Osteoblast (primary cell): Measurements from ENCODE around the gene CSNK1A1. TPM values are rescaled to one million over a fixed set of nuclear protein-coding genes. Genes with fewer than 3 reads are reported as not detected.

Experiments used
- DNase-seq: peaks from one replicate; pipeline ENCODE4 v3.0.0; 2011; ENCODE audit warnings: low spot score, mixed read lengths; ENCODE audit not compliant: insufficient read length; ENCODE audit errors: missing footprints
- H2AFZ ChIP-seq: 2 replicates; pipeline ENCODE4 v1.6.0; 2011; ENCODE audit warnings: mild to moderate bottlenecking, low read length
- H3K27ac ChIP-seq: 2 replicates; pipeline ENCODE4 v1.5.1; 2011; ENCODE audit warnings: mild to moderate bottlenecking, low read depth, low read length, moderate library complexity
- H3K27me3 ChIP-seq: 2 replicates; pipeline ENCODE4 v1.6.0; 2012; ENCODE audit warnings: mild to moderate bottlenecking, control low read depth, inconsistent platforms, low read length, moderate library complexity; ENCODE audit not compliant: insufficient read depth
- H3K36me3 ChIP-seq: 2 replicates; pipeline ENCODE4 v1.5.1; 2011; ENCODE audit warnings: mild to moderate bottlenecking, low read length, control low read depth, moderate library complexity; ENCODE audit not compliant: insufficient read depth
- H3K4me1 ChIP-seq: 2 replicates; pipeline ENCODE4 v1.5.1; 2011; ENCODE audit warnings: mild to moderate bottlenecking, low read length, control low read depth, moderate library complexity; ENCODE audit not compliant: insufficient read depth
- H3K4me2 ChIP-seq: 2 replicates; pipeline ENCODE4 v1.6.0; 2011; ENCODE audit warnings: mild to moderate bottlenecking, low read length; ENCODE audit not compliant: insufficient read depth
- H3K4me3 ChIP-seq: fragments of 200-600 bp; sonication (generic); 3 replicates; pipeline ENCODE4 v1.5.1; 2012; ENCODE audit warnings: mild to moderate bottlenecking, low read length, inconsistent platforms; ENCODE audit not compliant: insufficient read depth
- H3K79me2 ChIP-seq: 2 replicates; pipeline ENCODE4 v1.6.0; 2012; ENCODE audit warnings: mild to moderate bottlenecking, low read length, control low read depth, inconsistent platforms; ENCODE audit not compliant: insufficient read depth
- H3K9me3 ChIP-seq: 2 replicates; pipeline ENCODE4 v1.5.1; 2011; ENCODE audit warnings: low read depth, low read length, control low read depth
- H4K20me1 ChIP-seq: 2 replicates; pipeline ENCODE4 v1.6.0; 2012; ENCODE audit warnings: mild to moderate bottlenecking, low read length, control low read depth; ENCODE audit not compliant: insufficient read depth
- total RNA-seq: library from RNA; depleted of rRNA; stranded (reverse); fragments of >200 nt; gene quantifications from 2 replicates; pipeline ENCODE4 v1.2.3, GENCODE V29; 2012
- TF ChIP-seq, protein P1 (sequence below): IDR thresholded peaks from 2 replicates; pipeline ENCODE4 v1.5.1; 2011; ENCODE audit warnings: mild to moderate bottlenecking, low read depth, low read length, moderate library complexity; ENCODE audit errors: extremely low read depth

The CSNK1A1 gene
- total RNA-seq, 1 donor: 497 TPM

DNA sequence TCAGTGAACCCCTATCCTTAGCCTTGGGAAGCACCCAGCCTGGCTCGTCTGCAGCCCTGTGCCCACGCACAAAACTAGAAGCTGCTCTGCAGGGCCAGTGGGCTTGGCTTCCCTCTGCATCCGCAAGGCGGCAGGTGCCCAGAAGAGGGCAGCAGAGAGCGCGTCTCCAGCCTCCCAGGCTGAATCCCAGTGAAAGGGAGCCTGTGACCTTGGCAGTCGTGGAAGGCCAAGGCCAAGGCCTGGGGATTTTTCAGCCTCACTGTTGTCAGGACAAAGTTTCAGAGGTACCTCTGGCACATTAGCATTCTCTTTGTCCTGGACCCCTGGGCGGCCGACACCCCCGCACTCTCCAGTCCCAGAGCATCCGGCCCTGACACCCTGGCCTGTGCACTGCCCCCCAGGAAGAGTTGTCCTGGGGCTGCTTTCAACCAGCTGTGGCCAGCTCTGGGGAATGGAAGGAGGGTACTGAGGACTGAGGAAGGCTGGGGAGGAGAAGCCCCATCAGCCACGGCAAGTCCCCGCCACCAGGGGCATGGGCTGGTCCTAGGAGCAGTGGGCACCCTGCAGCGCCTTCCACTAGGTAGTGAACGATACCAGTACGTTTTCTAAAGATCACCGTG is 108.6 kb downstream of the CSNK1A1 start:
- H3K4me2 ChIP-seq: no peak overlapping the region
- peak; percentile 92 for DNase-seq
- no peaks in the 10 kb centered on the region for H3K36me3 ChIP-seq
- H3K9me3 ChIP-seq: no peaks in the 10 kb centered on the region
- H3K4me3 ChIP-seq: no peak overlapping the region
- H3K27ac ChIP-seq: peak overlapping the region; percentile 39
- no peaks in the 10 kb centered on the region for H3K27me3 ChIP-seq
- no peaks in the 10 kb centered on the region for H3K79me2 ChIP-seq
- peaks cover 23% of the 10 kb centered on the region for H3K4me1 ChIP-seq
- no peaks in the 10 kb centered on the region for H4K20me1 ChIP-seq
- TF ChIP-seq, protein P1, sequence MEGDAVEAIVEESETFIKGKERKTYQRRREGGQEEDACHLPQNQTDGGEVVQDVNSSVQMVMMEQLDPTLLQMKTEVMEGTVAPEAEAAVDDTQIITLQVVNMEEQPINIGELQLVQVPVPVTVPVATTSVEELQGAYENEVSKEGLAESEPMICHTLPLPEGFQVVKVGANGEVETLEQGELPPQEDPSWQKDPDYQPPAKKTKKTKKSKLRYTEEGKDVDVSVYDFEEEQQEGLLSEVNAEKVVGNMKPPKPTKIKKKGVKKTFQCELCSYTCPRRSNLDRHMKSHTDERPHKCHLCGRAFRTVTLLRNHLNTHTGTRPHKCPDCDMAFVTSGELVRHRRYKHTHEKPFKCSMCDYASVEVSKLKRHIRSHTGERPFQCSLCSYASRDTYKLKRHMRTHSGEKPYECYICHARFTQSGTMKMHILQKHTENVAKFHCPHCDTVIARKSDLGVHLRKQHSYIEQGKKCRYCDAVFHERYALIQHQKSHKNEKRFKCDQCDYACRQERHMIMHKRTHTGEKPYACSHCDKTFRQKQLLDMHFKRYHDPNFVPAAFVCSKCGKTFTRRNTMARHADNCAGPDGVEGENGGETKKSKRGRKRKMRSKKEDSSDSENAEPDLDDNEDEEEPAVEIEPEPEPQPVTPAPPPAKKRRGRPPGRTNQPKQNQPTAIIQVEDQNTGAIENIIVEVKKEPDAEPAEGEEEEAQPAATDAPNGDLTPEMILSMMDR: peak; percentile 96
- H2AFZ ChIP-seq: peak overlapping the region; percentile 78

Other genes with a start within 250 kb of the CSNK1A1 start
- 34.7 and 34.8 TPM in 2 replicates for gene GRPEL2, start 205.9 kb downstream of the CSNK1A1 start, total RNA-seq
- gene PCYOX1L, start 193.4 kb downstream of the CSNK1A1 start, total RNA-seq: 4.3 and 4.7 TPM in 2 replicates
- 0.29 TPM in 1 of 2 replicates, not detected in the other for gene IL17B, start 172.1 kb downstream of the CSNK1A1 start, total RNA-seq
- gene ARHGEF37, start 30.1 kb upstream of the CSNK1A1 start, total RNA-seq: 0.72 and 0.88 TPM in 2 replicates
- 1.1 and 1.8 TPM in 2 replicates for gene PPARGC1B, start 178.9 kb upstream of the CSNK1A1 start, total RNA-seq